Large intestine (tissue), 12 donors: ENCODE measurements around the gene CLPTM1. TPM values are rescaled to one million over a fixed set of nuclear protein-coding genes. Genes with fewer than 3 reads are reported as not detected.
"Not testable (repeated sequence)": the region's sequence is repeated elsewhere in the genome, so short reads cannot be mapped to it uniquely, and the experiment has no call there.

Source experiments
- DNase-seq, 2 donors: peaks; one replicate each; pipeline versions ENCODE4 v3.0.0 to v3.0.0-alpha.2; 2013
- H3K27ac ChIP-seq: one replicate; pipeline ENCODE4 v1.5.1; 2013; ENCODE audit warnings: low read length
- H3K27me3 ChIP-seq: 2 replicates; pipeline ENCODE4 v1.6.1; 2013; ENCODE audit warnings: low read length; ENCODE audit not compliant: control insufficient read depth, insufficient read depth
- H3K36me3 ChIP-seq: 2 replicates; pipeline ENCODE4 v1.6.1; 2013; ENCODE audit warnings: low read length; ENCODE audit not compliant: control insufficient read depth, insufficient read depth
- H3K4me1 ChIP-seq: one replicate; pipeline ENCODE4 v1.6.1; 2013; ENCODE audit warnings: low read length; ENCODE audit not compliant: control insufficient read depth, insufficient read depth
- H3K4me3 ChIP-seq: one replicate; pipeline ENCODE4 v1.5.1; 2013; ENCODE audit warnings: low read length
- H3K9me3 ChIP-seq: one replicate; pipeline ENCODE4 v1.6.1; 2013; ENCODE audit warnings: mild to moderate bottlenecking, low read depth, low read length, moderate library complexity; ENCODE audit not compliant: control insufficient read depth
- WGBS: methylation state at CpG from one replicate; pipeline ENCODE4 v1.1.5; 2013; ENCODE audit warnings: low lambda C conversion rate; ENCODE audit not compliant: insufficient coverage; 5-methylcytosine and 5-hydroxymethylcytosine counted together
- long read RNA-seq, 11 donors: transcript quantifications; one replicate each; lab custom pipeline, GENCODE V29; 2026
- polyA plus RNA-seq: library from polyadenylated mRNA; unstranded; fragments of 120-200 nt; gene quantifications from one replicate; pipeline ENCODE4 v1.2.1, GENCODE V29; 2013

Gene CLPTM1
- 91.6 TPM for polyA plus RNA-seq
- long read RNA-seq, donor 1, transcript CLPTM1-201 (14 exons, 2,604 nt): major isoform, 26 of 31 reads
- long read RNA-seq, donor 1, partial matches to known transcripts: 5 of 31 reads
- long read RNA-seq, donor 1, other reads (novel, unspliced or antisense): 0 of 31 reads
- long read RNA-seq, donor 2, transcript CLPTM1-201 (14 exons, 2,604 nt): major isoform, 36 of 101 reads
- long read RNA-seq, donor 2, partial matches to known transcripts: 65 of 101 reads
- long read RNA-seq, donor 2, other reads (novel, unspliced or antisense): 0 of 101 reads
- long read RNA-seq, donor 3, transcript CLPTM1-201 (14 exons, 2,604 nt): major isoform, 24 of 115 reads
- long read RNA-seq, donor 3, partial matches to known transcripts: 90 of 115 reads
- long read RNA-seq, donor 3, other reads (novel, unspliced or antisense): 0 of 115 reads
- long read RNA-seq, donor 4, partial matches to known transcripts: 0 of 3 reads
- long read RNA-seq, donor 4, other reads (novel, unspliced or antisense): 0 of 3 reads
- long read RNA-seq, donor 5, transcript CLPTM1-201 (14 exons, 2,604 nt): major isoform, 9 of 9 reads
- long read RNA-seq, donor 5, partial matches to known transcripts: 0 of 9 reads
- long read RNA-seq, donor 5, other reads (novel, unspliced or antisense): 0 of 9 reads
- long read RNA-seq, donor 6, transcript CLPTM1-201 (14 exons, 2,604 nt): major isoform, 31 of 71 reads
- long read RNA-seq, donor 6, partial matches to known transcripts: 40 of 71 reads
- long read RNA-seq, donor 6, other reads (novel, unspliced or antisense): 0 of 71 reads
- long read RNA-seq, donor 7, transcript CLPTM1-201 (14 exons, 2,604 nt): major isoform, 7 of 16 reads
- long read RNA-seq, donor 7, partial matches to known transcripts: 9 of 16 reads
- long read RNA-seq, donor 7, other reads (novel, unspliced or antisense): 0 of 16 reads
- long read RNA-seq, donor 8, transcript CLPTM1-201 (14 exons, 2,604 nt): major isoform, 25 of 49 reads
- long read RNA-seq, donor 8, partial matches to known transcripts: 23 of 49 reads
- long read RNA-seq, donor 8, other reads (novel, unspliced or antisense): 0 of 49 reads
- long read RNA-seq, donor 9, transcript CLPTM1-201 (14 exons, 2,604 nt): major isoform, 16 of 23 reads
- long read RNA-seq, donor 9, partial matches to known transcripts: 7 of 23 reads
- long read RNA-seq, donor 9, other reads (novel, unspliced or antisense): 0 of 23 reads
- long read RNA-seq, donor 10, transcript CLPTM1-201 (14 exons, 2,604 nt): major isoform, 29 of 30 reads
- long read RNA-seq, donor 10, partial matches to known transcripts: 0 of 30 reads
- long read RNA-seq, donor 10, other reads (novel, unspliced or antisense): 0 of 30 reads
- long read RNA-seq, donor 11, transcript CLPTM1-201 (14 exons, 2,604 nt): major isoform, 23 of 45 reads
- long read RNA-seq, donor 11, partial matches to known transcripts: 21 of 45 reads
- long read RNA-seq, donor 11, other reads (novel, unspliced or antisense): 0 of 45 reads

GRCh38 chr19:44954649-44955504 lies at the start of gene CLPTM1:
TSS of gene CLPTM1 (plus strand) at chr19:44955380. CDS start at chr19:44955396, 16 bp downstream.
- peaks cover 10% of the 10 kb centered on the region for H3K36me3 ChIP-seq
- no CpG with 5 or more reads among the region's 65 CpGs for WGBS
- peak; percentile 97 to 99 for DNase-seq
- peaks cover 18% of the 10 kb centered on the region for H3K4me1 ChIP-seq
- peak within 1 kb of the TSS; percentile 99 for H3K4me3 ChIP-seq
- H3K9me3 ChIP-seq: no peaks in the 10 kb centered on the region
- H3K27me3 ChIP-seq: no peaks in the 10 kb centered on the region
- H3K27ac ChIP-seq: peak within 1 kb of the TSS; percentile 94

- peak within 1 kb of the TSS; percentile 58 for H3K4me3 ChIP-seq
- peaks cover 22% of the 10 kb centered on the region for H3K36me3 ChIP-seq
- H3K9me3 ChIP-seq: peaks cover 3% of the 10 kb centered on the region
- peaks cover 5% of the 10 kb centered on the region for H3K27me3 ChIP-seq
- H3K27ac ChIP-seq: peak within 1 kb of the TSS; percentile 83
- peak in 1 of 2 donors; percentile 54 for DNase-seq
- WGBS: no CpG with 5 or more reads among the region's 20 CpGs
- peaks cover 21% of the 10 kb centered on the region for H3K4me1 ChIP-seq
Measured at GRCh38 chr19:44905437-44906160, 49.6 kb upstream of the CLPTM1 start, which contains the start of gene APOE. TSS of gene APOE (plus strand) at chr19:44905796. CDS start at chr19:44906625, 829 bp downstream.

DNA sequence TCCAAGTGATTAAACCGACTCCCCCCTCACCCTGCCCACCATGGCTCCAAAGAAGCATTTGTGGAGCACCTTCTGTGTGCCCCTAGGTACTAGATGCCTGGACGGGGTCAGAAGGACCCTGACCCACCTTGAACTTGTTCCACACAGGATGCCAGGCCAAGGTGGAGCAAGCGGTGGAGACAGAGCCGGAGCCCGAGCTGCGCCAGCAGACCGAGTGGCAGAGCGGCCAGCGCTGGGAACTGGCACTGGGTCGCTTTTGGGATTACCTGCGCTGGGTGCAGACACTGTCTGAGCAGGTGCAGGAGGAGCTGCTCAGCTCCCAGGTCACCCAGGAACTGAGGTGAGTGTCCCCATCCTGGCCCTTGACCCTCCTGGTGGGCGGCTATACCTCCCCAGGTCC lies 47.6 kb upstream of the CLPTM1 start:
- Histone ChIP-seq H3K4me1 (peaks cover 29% of the 10 kb centered on the region), H3K9me3 (peaks cover 3% of the 10 kb centered on the region), H3K27me3 (peaks cover 5% of the 10 kb centered on the region), H3K4me3 (no peak overlapping the region), H3K36me3 (peaks cover 5% of the 10 kb centered on the region), H3K27ac (no peak overlapping the region)
- DNase-seq: no peak
- no CpG with 5 or more reads among the region's 12 CpGs for WGBS

DNA sequence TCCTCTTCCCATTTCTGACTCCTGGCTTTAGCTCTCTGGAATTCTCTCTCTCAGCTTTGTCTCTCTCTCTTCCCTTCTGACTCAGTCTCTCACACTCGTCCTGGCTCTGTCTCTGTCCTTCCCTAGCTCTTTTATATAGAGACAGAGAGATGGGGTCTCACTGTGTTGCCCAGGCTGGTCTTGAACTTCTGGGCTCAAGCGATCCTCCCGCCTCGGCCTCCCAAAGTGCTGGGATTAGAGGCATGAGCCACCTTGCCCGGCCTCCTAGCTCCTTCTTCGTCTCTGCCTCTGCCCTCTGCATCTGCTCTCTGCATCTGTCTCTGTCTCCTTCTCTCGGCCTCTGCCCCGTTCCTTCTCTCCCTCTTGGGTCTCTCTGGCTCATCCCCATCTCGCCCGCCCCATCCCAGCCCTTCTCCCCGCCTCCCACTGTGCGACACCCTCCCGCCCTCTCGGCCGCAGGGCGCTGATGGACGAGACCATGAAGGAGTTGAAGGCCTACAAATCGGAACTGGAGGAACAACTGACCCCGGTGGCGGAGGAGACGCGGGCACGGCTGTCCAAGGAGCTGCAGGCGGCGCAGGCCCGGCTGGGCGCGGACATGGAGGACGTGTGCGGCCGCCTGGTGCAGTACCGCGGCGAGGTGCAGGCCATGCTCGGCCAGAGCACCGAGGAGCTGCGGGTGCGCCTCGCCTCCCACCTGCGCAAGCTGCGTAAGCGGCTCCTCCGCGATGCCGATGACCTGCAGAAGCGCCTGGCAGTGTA lies 46.9 kb upstream of the CLPTM1 start:
- no peak for DNase-seq
- Histone ChIP-seq H3K4me3 (no peak overlapping the region), H3K27ac (no peak overlapping the region), H3K9me3 (peaks cover 3% of the 10 kb centered on the region), H3K27me3 (peaks cover 5% of the 10 kb centered on the region), H3K4me1 (peaks cover 29% of the 10 kb centered on the region), H3K36me3 (peaks cover under 1% of the 10 kb centered on the region)
- WGBS: 100% methylated on average over 4 of the region's 46 CpGs

GRCh38 chr19:44908836-44909261 lies 46.3 kb upstream of the CLPTM1 start:
- Histone ChIP-seq H3K4me1 (peaks cover 26% of the 10 kb centered on the region), H3K36me3 (no peaks in the 10 kb centered on the region), H3K9me3 (peaks cover 3% of the 10 kb centered on the region), H3K27ac (no peak overlapping the region), H3K27me3 (peaks cover 5% of the 10 kb centered on the region), H3K4me3 (no peak overlapping the region)
- WGBS: no CpG with 5 or more reads among the region's 44 CpGs
- DNase-seq: no peak

DNA sequence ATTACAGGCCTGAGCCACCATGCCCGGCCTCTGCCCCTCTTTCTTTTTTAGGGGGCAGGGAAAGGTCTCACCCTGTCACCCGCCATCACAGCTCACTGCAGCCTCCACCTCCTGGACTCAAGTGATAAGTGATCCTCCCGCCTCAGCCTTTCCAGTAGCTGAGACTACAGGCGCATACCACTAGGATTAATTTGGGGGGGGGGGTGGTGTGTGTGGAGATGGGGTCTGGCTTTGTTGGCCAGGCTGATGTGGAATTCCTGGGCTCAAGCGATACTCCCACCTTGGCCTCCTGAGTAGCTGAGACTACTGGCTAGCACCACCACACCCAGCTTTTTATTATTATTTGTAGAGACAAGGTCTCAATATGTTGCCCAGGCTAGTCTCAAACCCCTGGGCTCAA lies 45.4 kb upstream of the CLPTM1 start:
- Histone ChIP-seq H3K4me1 (peaks cover 31% of the 10 kb centered on the region), H3K36me3 (no peaks in the 10 kb centered on the region), H3K27me3 (peaks cover 7% of the 10 kb centered on the region), H3K4me3 (no peak overlapping the region), H3K27ac (no peak overlapping the region), H3K9me3 (peaks cover 3% of the 10 kb centered on the region)
- DNase-seq: no peak
- no CpG with 5 or more reads among the region's 5 CpGs for WGBS

- WGBS: no CpG with 5 or more reads among the region's 6 CpGs
- DNase-seq: not testable (repeated sequence)
Measured at GRCh38 chr19:44911896-44912295, 43.3 kb upstream of the CLPTM1 start.

DNA sequence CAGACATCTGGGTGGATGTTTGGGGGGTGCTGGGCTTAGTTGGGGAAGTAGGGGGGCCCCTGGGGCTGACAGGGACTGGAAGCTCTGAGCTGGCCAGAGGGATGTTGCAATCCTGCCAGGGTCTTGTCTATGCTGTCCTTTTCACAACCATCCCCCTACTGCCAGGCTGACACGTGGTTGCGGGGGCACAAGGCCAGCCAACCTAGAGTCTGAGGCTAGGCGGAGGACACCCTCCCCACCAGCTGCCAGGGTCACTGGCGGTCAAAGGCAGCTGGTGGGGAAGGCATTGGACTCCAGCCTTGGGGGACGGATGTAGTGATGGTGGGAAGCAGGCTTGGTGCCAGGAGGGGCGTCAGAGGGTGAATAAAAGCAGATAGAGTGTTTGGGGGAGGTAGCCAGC lies 42.3 kb upstream of the CLPTM1 start:
- no peak overlapping the region for H3K4me3 ChIP-seq
- H3K27me3 ChIP-seq: peaks cover 2% of the 10 kb centered on the region
- peaks cover 15% of the 10 kb centered on the region for H3K4me1 ChIP-seq
- H3K27ac ChIP-seq: no peak overlapping the region
- H3K9me3 ChIP-seq: peaks cover 3% of the 10 kb centered on the region
- WGBS: no CpG with 5 or more reads among the region's 6 CpGs
- H3K36me3 ChIP-seq: no peaks in the 10 kb centered on the region
- DNase-seq: no peak

More at GRCh38 chr19:44911896-44912295, 43.3 kb upstream of the CLPTM1 start:
- not testable (repeated sequence) for H3K4me3 ChIP-seq, H3K27me3 ChIP-seq, H3K27ac ChIP-seq, H3K36me3 ChIP-seq, H3K9me3 ChIP-seq
- H3K4me1 ChIP-seq: peaks cover 15% of the 10 kb centered on the region
